Central memory CD4-positive, alpha-beta T cell (primary cell): Measurements from ENCODE around the gene GSN.

Experiments
- DNase-seq: peaks from one replicate; pipeline ENCODE4 v3.0.0; 2022

The GSN gene

DNA sequence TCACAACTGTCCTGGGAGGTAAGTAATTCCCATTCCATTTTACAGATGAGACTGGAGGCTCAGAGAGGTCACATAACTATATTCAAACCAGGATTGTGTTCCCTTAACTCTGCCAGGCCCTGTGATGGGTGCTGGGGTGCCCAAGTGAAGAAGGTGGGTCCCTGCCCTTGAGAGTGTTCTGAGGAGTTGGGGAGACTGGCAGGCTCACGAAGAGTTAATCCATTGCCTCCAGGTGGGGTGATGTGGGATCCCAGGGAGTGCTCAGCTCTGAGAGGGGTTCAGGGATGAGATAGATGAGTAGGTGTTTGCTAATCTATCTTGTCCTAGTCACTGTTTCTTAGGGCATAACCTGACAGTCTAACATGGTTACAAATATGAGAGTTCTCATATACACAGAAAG is 36.7 kb downstream of the GSN start:
- DNase-seq, result no peak

DNA sequence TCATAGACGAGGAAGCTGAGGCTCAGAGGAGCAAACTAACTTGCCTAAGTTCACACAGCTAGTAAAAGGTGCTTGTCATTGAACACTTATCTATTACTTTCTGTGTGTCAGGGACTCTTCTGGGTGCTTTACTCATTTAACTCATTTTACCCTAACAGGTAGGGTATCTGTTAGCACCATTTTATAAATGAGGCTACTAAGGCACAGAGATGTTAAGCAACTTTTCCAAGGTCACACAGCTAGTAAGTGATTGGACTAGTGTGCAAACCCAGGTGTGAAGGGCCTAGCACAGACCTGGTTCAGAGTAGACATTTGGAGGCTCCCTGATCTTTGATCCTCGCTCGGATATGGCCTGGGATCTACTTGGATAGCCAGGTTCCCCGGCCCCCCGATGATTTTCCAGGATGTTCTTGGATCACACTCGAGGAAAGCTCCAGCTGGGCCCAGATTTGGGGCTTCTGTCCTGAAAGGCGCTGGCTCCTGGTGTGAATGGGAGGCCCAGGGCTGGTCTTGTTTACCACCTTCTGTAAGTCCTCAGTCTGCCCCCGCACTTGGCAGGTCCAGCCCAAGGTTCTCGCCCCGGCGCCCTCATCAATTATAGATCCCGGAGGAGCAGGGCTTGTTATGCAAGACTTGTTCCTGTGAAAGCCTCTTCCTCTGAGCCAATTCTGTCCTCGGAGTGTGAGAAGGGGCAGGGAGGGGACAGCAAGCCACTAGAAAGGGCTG is 37.5 kb downstream of the GSN start:
- no peak for DNase-seq

DNA sequence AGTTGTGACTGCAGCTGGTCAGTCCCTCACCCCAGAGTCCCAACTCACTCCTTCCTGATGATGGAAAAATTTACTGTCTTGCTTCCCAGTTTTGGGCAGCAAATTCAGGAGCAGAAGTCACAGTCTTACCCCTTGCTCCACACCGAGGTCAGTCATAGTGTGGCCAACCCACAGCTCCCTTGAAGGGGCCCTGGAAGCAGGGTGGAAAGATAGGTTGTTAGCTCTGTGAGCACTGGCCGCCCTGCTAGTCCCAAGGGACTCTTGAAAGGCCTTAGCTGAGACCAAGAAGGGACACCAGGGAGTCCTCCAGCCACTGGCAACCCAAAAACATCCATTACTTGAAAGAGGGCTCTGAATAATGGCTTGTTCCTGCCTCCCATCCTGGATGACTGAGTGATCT is 40.0 kb downstream of the GSN start:
- no peak for DNase-seq

DNA sequence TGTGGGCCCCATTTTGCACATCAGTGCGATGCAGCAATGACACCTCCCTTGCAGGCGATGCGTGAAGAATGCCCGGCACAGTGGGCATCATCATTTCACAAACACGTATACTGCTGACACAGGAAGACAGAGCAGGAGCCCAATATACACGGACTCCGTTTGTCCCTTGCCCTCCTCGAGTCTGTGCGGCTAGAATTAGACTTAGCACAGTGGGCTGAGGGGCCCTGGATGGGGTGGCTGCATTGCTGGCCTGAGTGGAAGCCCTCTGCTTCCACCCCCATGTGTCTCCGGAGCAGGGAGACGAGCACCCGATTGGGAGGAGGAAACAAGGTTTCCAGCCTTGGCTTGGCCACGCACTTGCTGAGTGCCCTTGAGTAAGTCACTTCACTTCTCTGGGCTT is 40.8 kb downstream of the GSN start:
- no peak for DNase-seq

DNA sequence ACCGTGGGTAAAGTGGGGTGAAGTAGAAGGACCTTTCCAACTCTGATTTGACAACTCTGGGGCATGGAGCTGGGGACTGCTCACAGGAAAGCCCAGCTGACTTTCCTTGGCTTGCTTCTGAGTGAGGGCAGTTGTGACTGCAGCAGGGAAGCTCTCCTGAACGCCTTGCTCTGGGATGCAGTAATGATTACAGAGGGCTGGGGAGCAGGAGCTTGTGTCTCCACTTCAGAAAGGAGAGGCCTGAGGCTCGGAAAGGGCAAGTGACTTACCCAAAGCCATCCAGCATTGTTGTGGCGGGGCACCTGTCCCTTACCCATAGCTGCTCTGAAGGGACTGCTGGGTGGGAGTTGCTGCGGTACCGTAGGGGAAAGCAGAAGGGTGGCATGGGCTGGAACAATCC is 41.2 kb downstream of the GSN start:
- no peak for DNase-seq

DNA sequence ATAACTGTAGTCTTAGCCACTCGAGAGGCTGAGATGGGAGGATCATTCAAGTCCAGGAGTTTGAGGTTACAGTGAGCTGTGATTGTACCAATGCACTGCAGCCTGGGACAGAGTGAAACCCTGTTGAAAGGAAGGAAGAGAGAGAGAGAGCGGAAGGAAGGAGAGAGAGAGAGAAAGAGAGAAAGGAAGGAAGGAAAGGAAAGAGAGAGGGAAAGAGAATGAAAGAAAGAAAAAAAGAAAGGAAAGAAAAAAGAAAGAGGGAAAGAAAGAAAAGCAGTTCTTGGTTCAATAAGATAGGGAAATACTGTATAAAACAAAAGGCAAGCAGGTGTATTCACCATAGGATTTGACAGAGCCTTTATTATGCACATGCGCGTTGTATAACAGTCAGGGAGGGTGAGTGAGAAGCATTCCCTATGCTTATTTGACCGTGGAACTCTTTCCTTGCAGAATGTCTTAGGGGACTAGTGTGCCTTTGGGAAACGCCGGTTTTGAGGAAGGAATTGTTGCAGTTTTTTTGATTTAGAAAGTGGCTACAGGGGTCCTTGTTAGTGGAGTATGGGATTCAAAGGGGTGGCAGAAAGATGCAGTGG is 42.0 kb downstream of the GSN start:
- no peak for DNase-seq

DNA sequence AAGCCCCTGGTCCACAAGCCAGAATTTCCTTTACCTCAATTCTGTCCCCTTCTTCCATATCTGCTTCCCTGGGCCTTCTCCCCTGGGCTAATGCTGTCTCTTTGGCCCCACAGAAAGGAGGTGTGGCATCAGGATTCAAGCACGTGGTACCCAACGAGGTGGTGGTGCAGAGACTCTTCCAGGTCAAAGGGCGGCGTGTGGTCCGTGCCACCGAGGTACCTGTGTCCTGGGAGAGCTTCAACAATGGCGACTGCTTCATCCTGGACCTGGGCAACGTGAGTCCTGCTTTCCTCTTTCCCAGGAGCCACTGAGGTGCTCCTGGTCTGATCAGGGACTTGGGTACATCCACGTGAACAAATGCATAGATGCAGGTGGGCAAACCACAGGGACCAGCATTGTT is 42.6 kb downstream of the GSN start:
- no peak for DNase-seq

DNA sequence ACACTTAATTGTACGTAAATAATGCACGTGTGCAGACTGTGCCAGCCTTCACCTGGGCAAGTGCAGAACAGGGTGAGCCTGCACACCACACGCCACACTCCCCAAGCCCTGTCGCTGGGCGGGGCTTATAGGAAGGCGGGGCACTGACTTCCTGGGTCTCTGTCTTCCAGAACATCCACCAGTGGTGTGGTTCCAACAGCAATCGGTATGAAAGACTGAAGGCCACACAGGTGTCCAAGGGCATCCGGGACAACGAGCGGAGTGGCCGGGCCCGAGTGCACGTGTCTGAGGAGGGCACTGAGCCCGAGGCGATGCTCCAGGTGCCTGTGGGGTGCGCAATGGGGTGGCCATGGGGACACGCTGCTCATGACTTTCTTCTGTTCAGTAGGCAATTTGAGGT is 44.2 kb downstream of the GSN start:
- DNase-seq, result no peak

DNA sequence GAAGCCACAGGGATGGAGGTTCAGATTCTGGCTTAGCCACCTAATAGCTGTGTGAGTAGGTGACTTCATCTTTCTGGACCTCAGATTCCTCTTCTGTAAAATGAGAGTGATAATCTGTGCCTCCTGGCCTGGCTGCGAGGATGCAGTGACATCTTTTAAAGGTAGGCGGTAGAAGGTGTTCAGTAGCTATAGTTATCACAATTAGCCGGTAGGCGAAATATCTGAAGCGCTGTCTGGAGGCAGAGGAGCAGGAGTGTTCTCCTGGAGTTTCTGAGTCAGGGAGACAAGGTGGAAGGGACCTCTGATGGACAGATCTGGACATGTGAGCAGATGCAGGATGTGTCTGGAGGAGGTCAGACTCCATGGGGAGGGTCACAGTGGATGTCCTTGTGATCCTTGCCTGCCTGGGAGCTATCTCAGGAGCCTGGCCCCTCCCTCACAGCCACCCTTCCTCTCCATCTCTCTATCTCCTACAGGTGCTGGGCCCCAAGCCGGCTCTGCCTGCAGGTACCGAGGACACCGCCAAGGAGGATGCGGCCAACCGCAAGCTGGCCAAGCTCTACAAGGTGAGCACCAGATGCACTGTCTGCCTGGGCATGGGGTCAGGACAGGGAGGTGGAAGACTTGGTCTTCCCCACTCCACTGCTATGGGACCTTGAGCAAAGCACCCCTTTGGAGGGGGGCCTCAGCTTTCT is 45.6 kb downstream of the GSN start:
- DNase-seq, result no peak

DNA sequence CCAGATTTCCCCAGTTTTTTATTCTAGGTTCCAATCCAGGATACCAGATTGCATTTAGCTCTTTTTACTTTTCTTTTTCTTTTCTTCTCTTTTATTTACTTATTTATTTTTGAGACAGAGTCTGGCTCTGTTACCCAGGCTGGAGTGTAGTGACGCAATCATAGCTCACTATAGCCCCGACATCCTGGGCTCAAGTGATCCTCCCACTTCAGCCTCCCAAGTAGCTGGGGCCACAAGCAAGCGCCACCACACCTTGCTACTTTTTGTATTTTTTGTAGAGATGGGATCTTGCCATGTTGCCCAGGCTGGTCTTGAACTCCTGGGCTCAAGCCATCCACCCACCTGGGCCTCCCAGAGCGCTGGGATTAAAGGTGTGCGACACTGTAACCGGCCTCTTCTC is 48.4 kb downstream of the GSN start:
- no peak for DNase-seq

DNA sequence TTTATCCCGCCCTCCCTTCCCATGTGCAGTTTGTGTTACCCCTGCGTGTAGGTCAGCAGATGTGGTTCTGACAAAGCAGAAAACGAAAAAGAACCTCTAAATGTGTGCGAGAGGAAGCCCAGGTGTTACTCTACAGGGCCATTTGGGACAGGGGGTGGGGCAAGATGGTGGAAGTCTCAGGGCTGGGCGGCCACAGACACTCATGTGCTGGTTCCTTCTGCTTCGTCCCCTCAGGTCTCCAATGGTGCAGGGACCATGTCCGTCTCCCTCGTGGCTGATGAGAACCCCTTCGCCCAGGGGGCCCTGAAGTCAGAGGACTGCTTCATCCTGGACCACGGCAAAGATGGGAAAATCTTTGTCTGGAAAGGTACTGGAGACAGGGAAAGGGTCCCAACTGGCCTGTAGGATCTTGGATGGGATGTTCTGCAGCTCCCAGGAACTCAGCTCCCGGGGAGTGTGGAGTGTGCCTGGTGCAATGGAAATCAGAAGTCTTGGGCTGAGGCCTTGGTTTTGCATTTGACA is 49.0 kb downstream of the GSN start:
- DNase-seq, result no peak

DNA sequence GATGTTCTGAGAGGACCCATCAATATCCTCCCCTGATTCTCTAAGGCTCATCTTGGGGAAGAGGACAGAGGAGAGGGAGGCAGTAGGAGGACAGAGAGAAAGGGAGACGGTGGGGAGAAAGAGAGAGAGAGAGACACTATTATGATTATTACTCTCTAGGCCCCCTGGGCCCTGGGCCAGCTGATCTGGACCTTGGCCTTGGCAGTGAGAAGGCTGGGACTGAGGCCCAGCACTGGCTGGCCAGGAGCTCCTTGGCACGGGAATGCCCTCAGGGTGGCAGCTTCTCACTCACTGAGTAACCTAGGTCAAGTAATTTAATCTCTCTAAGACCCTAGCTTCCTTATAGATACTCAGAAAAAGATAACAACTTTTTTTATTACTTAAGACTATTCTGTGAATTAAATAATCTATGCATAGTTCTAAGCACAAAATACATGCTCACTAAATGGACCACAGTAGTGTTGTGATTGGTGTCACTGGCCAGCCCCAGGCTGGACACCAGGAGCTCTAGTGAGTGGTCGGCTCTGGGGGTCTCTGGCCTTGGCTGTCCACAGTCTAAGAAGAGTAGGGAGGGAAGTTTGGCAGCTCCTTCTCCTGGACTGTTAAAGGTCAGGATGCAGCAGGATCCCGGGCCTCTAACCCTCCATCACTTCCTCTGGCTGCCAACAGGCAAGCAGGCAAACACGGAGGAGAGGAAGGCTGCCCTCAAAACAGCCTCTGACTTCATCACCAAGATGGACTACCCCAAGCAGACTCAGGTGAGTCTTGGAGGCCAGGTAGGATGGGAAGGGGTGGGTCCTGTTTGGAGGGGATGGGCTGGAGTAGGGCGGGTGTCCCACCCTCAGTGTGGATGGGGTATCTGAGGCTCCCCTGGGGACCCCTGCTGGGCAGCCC is 50.0 kb downstream of the GSN start:
- DNase-seq, result no peak

DNA sequence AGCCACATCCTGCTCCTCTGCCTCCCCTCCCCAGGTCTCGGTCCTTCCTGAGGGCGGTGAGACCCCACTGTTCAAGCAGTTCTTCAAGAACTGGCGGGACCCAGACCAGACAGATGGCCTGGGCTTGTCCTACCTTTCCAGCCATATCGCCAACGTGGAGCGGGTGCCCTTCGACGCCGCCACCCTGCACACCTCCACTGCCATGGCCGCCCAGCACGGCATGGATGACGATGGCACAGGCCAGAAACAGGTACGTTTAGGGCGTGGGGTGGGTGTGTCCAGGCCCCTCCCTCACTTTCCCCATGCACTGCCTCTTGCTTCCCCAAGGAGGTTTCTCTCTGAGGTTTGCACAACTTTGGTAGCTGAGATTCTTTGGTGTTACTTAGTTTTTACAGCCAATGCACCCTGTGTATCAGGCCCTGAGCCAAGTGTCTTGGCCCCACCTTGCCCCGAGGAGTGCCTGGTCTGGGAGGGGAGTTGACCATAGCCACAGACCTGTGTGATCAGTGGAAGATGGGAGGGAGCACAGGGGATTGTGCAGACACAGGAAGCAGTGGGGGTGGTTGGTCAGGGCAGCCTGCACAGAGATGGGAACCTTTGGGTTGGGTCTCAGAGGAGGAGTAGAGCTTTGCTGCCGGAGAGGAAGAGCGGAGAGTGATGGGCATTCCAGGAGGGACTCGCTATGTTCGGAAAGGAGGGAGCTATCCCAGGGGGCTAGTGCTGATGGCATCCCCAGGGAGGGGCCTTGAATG is 50.8 kb downstream of the GSN start:
- no peak for DNase-seq

DNA sequence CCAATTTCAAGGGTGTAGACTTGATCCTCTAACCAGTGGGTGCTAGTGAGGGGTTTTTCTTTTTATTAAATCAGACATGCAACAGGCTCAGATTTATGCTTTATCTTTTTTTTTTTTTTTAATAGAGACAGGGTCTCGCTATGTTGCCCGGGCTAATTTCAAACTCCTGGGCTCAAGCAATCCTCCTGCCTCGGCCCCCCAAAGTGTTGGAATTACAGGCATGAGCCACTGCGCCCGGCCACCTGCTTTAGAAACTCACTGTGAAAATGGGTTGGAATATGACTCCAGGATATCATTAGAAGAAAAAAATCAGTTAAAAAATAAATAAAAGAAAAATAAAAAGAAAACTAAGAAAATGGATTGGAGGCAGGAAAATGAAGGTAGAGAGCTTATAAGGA is 51.4 kb downstream of the GSN start:
- no peak for DNase-seq

DNA sequence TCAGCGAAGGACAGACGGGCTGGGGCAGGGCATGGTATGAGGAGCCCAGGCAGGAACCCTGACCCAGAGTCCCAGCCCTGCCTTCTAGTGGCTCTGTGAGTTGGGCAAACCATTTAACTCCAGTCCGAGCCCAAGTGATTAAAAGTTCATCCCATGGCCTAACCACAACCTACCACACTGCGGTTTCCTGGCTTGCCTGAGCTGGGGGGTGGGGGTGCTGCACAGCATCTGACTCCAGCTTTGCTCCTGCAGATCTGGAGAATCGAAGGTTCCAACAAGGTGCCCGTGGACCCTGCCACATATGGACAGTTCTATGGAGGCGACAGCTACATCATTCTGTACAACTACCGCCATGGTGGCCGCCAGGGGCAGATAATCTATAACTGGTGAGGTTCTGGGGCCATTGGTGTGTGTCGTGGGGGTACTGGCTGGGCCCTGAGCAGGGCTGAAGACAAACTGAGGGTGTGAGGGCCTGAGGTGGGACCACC is 53.1 kb downstream of the GSN start:
- DNase-seq, result no peak

DNA sequence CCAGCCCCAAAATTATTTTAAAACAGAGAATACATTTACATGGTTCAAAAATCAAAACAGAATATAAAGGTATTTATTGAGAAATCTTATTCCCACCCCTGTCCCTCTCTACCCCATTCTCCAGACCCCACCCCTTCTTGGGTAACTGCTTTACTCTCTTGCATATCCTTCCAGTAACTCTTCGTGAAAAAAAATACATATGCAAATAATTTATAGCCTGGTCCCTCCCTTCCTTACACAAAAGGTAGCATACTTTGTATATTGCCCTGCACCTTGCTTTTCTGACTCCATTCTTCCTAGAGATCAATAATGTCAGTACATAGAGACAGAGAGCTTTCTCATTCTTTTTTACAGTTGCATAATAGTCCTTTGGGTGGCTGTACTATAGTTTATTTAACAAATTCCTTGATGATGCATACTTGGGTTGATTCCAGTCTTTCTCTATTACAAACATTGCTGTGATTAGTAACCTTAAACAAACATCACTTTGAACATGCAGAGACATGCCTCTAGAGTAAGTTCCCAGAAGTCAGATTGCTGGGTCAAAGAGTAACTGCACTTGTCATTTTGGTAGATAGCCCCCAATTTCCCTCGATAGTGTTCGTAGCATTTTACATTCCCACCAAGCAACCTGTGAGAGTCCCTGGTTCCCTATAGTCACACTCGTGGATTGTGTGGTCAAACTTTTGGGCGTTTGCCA is 54.2 kb downstream of the GSN start:
- DNase-seq, result no peak

DNA sequence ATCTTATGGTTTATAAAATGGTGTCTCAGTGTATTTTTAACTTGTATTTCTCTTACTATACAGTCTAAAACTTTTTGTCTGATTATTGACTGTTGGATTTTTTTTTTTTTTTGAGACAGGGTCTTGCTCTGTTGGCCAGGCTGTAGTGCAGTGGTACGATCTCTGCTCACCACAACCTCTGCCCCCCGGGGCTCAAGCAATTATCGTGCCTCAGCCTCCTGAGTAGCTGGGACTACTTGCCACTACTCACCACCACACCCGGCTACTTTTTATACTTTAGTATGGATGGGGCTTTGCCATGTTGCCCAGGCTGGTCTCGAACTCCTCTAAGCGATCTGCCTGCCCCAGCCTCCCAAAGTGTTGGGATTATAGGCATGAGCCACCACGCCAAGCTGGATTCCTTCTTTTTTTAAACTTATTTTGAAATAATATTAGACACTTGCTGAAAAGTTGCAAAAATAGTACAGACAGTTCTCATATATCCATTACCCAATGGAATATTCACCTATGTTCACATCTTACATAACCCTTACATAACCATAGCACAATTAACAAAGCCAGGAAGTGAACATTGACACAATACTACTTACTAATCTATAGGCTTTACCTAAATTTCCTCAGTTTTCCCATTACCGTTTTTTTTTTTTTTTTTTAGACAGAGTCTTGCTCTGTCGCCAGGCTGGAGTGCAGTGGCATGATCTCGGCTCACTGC is 54.9 kb downstream of the GSN start:
- no peak for DNase-seq

DNA sequence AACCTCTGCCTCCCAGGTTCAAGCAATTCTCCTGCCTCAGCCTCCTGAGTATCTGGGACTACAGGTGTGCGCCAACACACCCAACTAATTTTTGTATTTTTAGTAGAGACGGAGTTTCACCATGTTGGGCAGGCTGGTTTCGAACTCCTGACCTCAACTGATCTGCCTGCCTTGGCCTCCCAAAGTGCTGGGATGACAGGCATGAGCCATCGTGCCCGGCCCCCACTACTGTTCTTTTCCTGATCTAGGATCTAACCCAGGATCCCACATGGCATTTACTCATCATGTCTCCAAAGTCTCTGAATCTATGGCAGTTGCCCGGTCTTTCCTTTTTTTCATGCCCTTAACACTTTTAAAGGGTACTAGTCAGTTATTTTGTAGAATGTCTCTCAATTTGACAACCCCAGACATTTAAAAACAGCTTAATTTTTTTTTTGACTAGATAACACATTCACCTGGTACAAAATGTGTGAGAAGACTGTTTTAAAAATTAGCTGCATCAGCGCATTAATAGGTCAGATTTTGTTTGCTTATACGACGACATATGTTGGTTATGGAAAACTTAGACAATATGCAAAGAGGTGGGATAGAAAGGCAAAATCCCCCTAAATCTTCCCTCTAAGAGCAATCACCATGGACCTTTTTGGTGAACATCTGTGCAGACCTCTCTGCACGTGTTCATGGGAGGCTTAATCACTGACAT is 55.6 kb downstream of the GSN start:
- no peak for DNase-seq

DNA sequence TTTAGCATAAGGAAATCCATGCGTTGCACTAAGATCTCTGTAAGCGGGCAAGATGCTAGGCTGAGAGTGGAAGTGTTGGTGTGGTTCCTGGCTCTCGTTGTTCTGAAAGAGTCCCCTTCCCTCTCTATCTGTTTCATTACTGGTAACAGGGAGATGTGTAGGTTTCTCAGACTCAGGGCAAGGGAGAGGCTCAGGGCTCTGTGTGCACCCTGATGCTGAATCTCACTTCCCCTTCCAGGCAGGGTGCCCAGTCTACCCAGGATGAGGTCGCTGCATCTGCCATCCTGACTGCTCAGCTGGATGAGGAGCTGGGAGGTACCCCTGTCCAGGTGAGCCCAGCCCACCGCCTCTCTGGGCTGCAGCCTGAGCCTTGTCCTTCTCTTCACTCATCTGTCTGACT is 56.4 kb downstream of the GSN start:
- no peak for DNase-seq

DNA sequence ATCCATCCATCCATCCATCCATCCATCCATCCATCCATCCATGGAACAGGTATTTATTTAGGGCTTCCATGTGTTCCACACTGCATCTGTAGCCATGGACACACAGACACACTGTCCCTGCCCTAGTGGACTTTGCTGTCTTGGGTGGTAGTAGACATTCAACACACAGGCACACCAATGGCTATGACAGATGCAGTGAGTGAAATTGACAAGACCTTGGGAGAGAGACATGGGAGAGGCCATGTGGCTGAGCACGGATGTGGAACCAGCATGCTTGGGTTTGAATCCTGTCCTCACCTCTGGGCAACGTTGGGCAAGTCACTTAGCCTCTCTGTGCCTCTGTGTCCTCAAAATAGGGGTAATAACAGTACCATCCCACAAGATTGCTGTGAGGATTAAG is 56.8 kb downstream of the GSN start:
- DNase-seq, result no peak
